Measurements from ENCODE around the gene MEOX1.

DNA sequence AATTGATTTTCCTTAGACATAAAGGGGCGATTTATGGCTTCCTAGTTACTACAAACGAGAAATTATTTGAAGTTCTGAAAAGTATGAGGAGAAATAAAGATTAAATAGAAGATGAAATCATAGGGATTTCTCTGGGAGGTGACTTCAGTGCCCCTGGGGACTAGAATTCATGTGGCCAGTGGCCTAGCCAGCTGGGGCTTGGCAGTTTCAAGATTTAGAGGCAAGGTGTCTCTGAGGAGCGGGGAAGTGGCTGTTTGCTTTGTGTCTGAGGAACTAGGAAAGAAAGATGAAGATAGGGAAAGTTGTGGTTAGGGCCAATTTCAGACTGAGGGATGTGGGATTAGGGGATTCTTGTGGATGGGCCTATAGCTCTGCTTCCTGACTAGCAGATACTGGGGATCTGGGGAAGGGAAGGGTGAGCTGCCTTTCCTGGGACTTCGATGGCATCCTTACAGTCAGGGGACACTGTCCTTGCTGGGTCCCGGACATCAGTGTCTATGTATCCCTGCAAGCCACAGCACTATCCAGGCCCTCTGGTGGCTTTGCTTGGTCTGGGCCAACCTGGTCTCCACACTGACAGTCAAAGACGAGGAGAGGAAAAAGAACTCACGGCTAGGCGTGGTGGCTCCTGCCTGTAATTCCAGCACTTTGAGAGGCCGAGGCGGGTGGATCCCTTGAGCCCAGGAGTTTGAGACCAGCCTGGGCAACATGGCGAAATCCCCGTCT is 22.4 kb upstream of the MEOX1 start:
- TF ChIP-seq POLR2A (IDR thresholded peaks at IDR 0.05; ENCODE audit: low read length) (no peak), GATA1 (IDR thresholded peaks at IDR 0.05; ENCODE audit: low read depth, low read length) (no peak)

Measured in erythroblast (primary cell).